ENCODE measurements around the gene PALLD. TPM values are rescaled to one million over a fixed set of nuclear protein-coding genes. Genes with fewer than 3 reads are reported as not detected.

Gene PALLD
- total RNA-seq, 1 experiment from 2014 or later: 18.3 TPM

GRCh38 chr4:168972596-168972995 lies 475.7 kb downstream of the PALLD start:
- H3K79me1 ChIP-seq (ENCODE audit: insufficient read depth, low read depth, low read length, poor library complexity, severe bottlenecking): no peaks in the 10 kb centered on the region
- Mint-ChIP-seq H3K9me3 (peaks cover 33 to 40% of the 10 kb centered on the region in 2 experiments), H3K4me1 (no peaks in the 10 kb centered on the region), H3K27ac (no peak overlapping the region), H3K36me3 (ENCODE audit: insufficient read depth in 1 of 3, low read depth in 3 of 3) (peaks cover 15 to 20% (median 19%) of the 10 kb centered on the region in 3 experiments), H3K27me3 (ENCODE audit: low read depth) (peaks cover 3% of the 10 kb centered on the region), H3K4me3 (no peak overlapping the region)
- H2BK12ac ChIP-seq (ENCODE audit: insufficient read length, low read depth, low read length): no peak overlapping the region
- H3K23ac ChIP-seq (ENCODE audit: insufficient read length, low read depth, low read length): no peak overlapping the region
- no peak overlapping the region for H4K5ac ChIP-seq (ENCODE audit: insufficient read length, low read depth, low read length)
- no peaks in the 10 kb centered on the region for H3K27me3 ChIP-seq (ENCODE audit: insufficient read depth, low read length)
- H3K56ac ChIP-seq (ENCODE audit: insufficient read length, low read depth, low read length): no peak overlapping the region
- no peak overlapping the region for H4K8ac ChIP-seq (replicated peaks; ENCODE audit: insufficient read length, low read depth, low read length)
- H3K79me2 ChIP-seq (ENCODE audit: insufficient read depth, low read length): no peaks in the 10 kb centered on the region
- H3K4ac ChIP-seq (ENCODE audit: low read depth, low read length): no peak overlapping the region
- H3K9ac ChIP-seq (ENCODE audit: extremely low read depth, insufficient read length, low read length): no peak overlapping the region
- no peak overlapping the region for H3K4me2 ChIP-seq (ENCODE audit: insufficient read depth, insufficient read length, low read length)
- peaks cover 6% of the 10 kb centered on the region for H3K9me3 ChIP-seq (ENCODE audit: control insufficient read depth, low read depth, low read length)
- no peak overlapping the region for H2BK5ac ChIP-seq (ENCODE audit: insufficient read length, low read length)
- H3K18ac ChIP-seq (ENCODE audit: insufficient read length, low read depth, low read length): no peak overlapping the region
- H4K20me1 ChIP-seq (ENCODE audit: control insufficient read depth, insufficient read depth, insufficient read length): no peaks in the 10 kb centered on the region
- WGBS (ENCODE audit: extremely low coverage, insufficient read length, low lambda C conversion rate): no CpG with 5 or more reads among the region's 4 CpGs
- H2AK5ac ChIP-seq (ENCODE audit: insufficient read length, low read length): no peak overlapping the region
- no peak overlapping the region for H2BK120ac ChIP-seq (ENCODE audit: low read depth, low read length, poor library complexity, severe bottlenecking)
- no peaks in the 10 kb centered on the region for H3K4me1 ChIP-seq (ENCODE audit: insufficient read depth, low read length)
- no peak overlapping the region for H4K91ac ChIP-seq (ENCODE audit: insufficient read length, low read depth, low read length)
- H2BK20ac ChIP-seq (ENCODE audit: low read depth, low read length, poor library complexity, severe bottlenecking): no peak overlapping the region
- DNase-seq: no peak
- no peaks in the 10 kb centered on the region for H3K23me2 ChIP-seq (ENCODE audit: insufficient read length, low read depth, low read length, poor library complexity, severe bottlenecking)
- H2BK15ac ChIP-seq (ENCODE audit: low read depth, low read length): no peak overlapping the region
- H2AFZ ChIP-seq (ENCODE audit: low read length): no peak overlapping the region
- H3K14ac ChIP-seq (ENCODE audit: insufficient read depth, low read length): no peak overlapping the region
- H3K27ac ChIP-seq (ENCODE audit: insufficient read length, low read depth, low read length): no peak overlapping the region
- H3T11ph ChIP-seq (ENCODE audit: low read length): no peak overlapping the region
- no peak for TF ChIP-seq CTCF (conservative IDR thresholded peaks at IDR 0.05)

Other genes with a start within 250 kb of the PALLD start
- gene DDX60, start 178.3 kb upstream of the PALLD start, total RNA-seq (2021): 3.9 and 4.1 TPM in 2 replicates
- gene DDX60L, start 16.6 kb upstream of the PALLD start, total RNA-seq (2021): 1.0 and 1.2 TPM in 2 replicates

Measured in H9 (cell line).